Panc1 (cell line): ENCODE data around the gene HNRNPD. TPM values are rescaled to one million over a fixed set of nuclear protein-coding genes. Genes with fewer than 3 reads are reported as not detected.
"Not testable (repeated sequence)": the region's sequence is repeated elsewhere in the genome, so short reads cannot be mapped to it uniquely, and the experiment has no call there.

Source experiments
- ATAC-seq: fragments of 200-7000 bp; cut with Tn5 transposase; 2 replicates; pipeline ENCODE4 v1.9.1; 2020; ENCODE audit warnings: mild to moderate bottlenecking, moderate library complexity
- BruUV-seq: library from RNA; stranded (reverse); fragments of 400-500 nt; replicated peaks from 2 replicates; lab custom pipeline; 2021; lab: Mats Ljungman, UMichigan
- CTCF ChIA-PET: fragments of 300-600 bp; sonication (Branson Sonifier 250); formaldehyde crosslinking; loops from one replicate; lab custom pipeline; 2022; ENCODE audit warnings: antibody characterized with exemption; lab: Charles Lee
- POLR2A ChIA-PET: fragments of 300-600 bp; sonication (Branson Sonifier 250); formaldehyde crosslinking; loops from one replicate; lab custom pipeline; 2022; ENCODE audit warnings: antibody characterized with exemption; lab: Charles Lee
- DNase-seq: peaks from one replicate; pipeline ENCODE4 v3.0.0-alpha.2; 2010; ENCODE audit warnings: low read depth, low spot score
- H3K27ac ChIP-seq: 2 replicates; pipeline ENCODE4 v1.5.1; 2011; ENCODE audit warnings: mild to moderate bottlenecking, low read length, inconsistent platforms
- H3K27me3 ChIP-seq: fragments of 200-500 bp; sonication (Bioruptor generic); 2 replicates; pipeline ENCODE4 v1.6.0; 2014; ENCODE audit warnings: low read length, inconsistent platforms; ENCODE audit not compliant: control insufficient read depth, insufficient read depth
- H3K36me3 ChIP-seq: fragments of 200-500 bp; sonication (Bioruptor generic); 2 replicates; pipeline ENCODE4 v1.5.1; 2014; ENCODE audit warnings: inconsistent platforms, mild to moderate bottlenecking, low read length, moderate library complexity; ENCODE audit not compliant: control insufficient read depth, insufficient read depth
- H3K4me1 ChIP-seq: 2 replicates; pipeline ENCODE4 v1.5.1; 2011; ENCODE audit warnings: inconsistent platforms, mild to moderate bottlenecking, low read length, moderate library complexity; ENCODE audit not compliant: control insufficient read depth, insufficient read depth
- H3K4me3 ChIP-seq, 2 experiments: 2 replicates each; pipeline ENCODE4 v1.5.1; 2011 to 2012; ENCODE audit warnings: low read depth in 2 of 2, low read length in 2 of 2, mild to moderate bottlenecking in 2 of 2, inconsistent platforms in 1 of 2, moderate library complexity in 1 of 2
- H3K9me3 ChIP-seq: fragments of 200-500 bp; sonication (Bioruptor generic); 2 replicates; pipeline ENCODE4 v1.5.1; 2014; ENCODE audit warnings: low read depth, mild to moderate bottlenecking, inconsistent platforms, low read length, moderate library complexity; ENCODE audit not compliant: control insufficient read depth, insufficient read depth
- CTCF ChIP-seq: fragments of 450-650 bp; IDR thresholded peaks from 2 replicates; pipeline ENCODE4 v1.5.1; 2017; ENCODE audit warnings: mild to moderate bottlenecking
- POLR2AphosphoS5 ChIP-seq: IDR thresholded peaks from 2 replicates; pipeline ENCODE4 v1.6.1; 2012; ENCODE audit warnings: mild to moderate bottlenecking, low read depth, low read length, moderate library complexity
- REST ChIP-seq, 2 experiments: IDR thresholded peaks; 2 replicates each; pipeline ENCODE4 v1.6.1; 2011 to 2012; ENCODE audit warnings: low read depth in 2 of 2, control low read depth in 1 of 2, low read length in 1 of 2, mild to moderate bottlenecking in 1 of 2, moderate library complexity in 1 of 2; ENCODE audit not compliant: insufficient read depth in 1 of 2
- SIN3A ChIP-seq: IDR thresholded peaks from 2 replicates; pipeline ENCODE4 v1.6.1; 2012; ENCODE audit warnings: low read depth, mild to moderate bottlenecking, low read length, moderate library complexity, borderline replicate concordance; ENCODE audit not compliant: insufficient read depth
- TCF7L2 ChIP-seq: IDR thresholded peaks from 2 replicates; pipeline ENCODE4 v1.6.1; 2011; ENCODE audit warnings: mild to moderate bottlenecking, low read depth, low read length, inconsistent platforms
- in situ Hi-C: cut with HindIII; loops from 2 replicates; pipeline ENCODE4 v1.10.0; 2016; ENCODE audit warnings: low sequenced_read_pairs, low pct_unique_long_range_greater_than_20kb
- intact Hi-C: fragments of 100-400 bp; cut with micrococcal nuclease; formaldehyde crosslinking; loops from one replicate; pipeline ENCODE4 v1.10.0; 2022; ENCODE audit not compliant: unreplicated experiment
- total RNA-seq: library from RNA; stranded (reverse); gene quantifications from one replicate; pipeline ENCODE4 v1.2.1, GENCODE V29; 2021; ENCODE audit not compliant: unreplicated experiment

The HNRNPD gene
- total RNA-seq, 1 experiment from 2014 or later: 170 TPM

GRCh38 chr4:82388405-82388804, 14.6 kb upstream of the HNRNPD start:
- Histone ChIP-seq H3K27ac (no peak overlapping the region), H3K9me3 (peaks cover 6% of the 10 kb centered on the region; the same call in 1 of the 2 replicates), H3K4me3 (no peak overlapping the region), H3K4me1 (no peaks in the 10 kb centered on the region), H3K36me3 (no peaks in the 10 kb centered on the region), H3K27me3 (no peaks in the 10 kb centered on the region)
- TF ChIP-seq TCF7L2: no peak
- no peak for TF ChIP-seq SIN3A
- no peak; the same call in 1 of the 2 replicates for TF ChIP-seq CTCF
- TF ChIP-seq POLR2AphosphoS5: no peak
- no peak for TF ChIP-seq REST (IDR thresholded peaks at IDR 0.05; ENCODE audit: insufficient read depth in 1 of 2, low read depth in 2 of 2, low read length in 1 of 2)
- ATAC-seq: no peak
- ChIA-PET POLR2A (no interaction called here), CTCF (no interaction called here)
- intact Hi-C loops: no loop called here
- no peak for DNase-seq
- BruUV-seq: no TSS peak
- in situ Hi-C loops: no loop called here

- in situ Hi-C loops, CTCF ChIA-PET, H3K27me3 ChIP-seq, H3K4me1 ChIP-seq, H3K9me3 ChIP-seq, ATAC-seq, BruUV-seq, H3K27ac ChIP-seq, POLR2A ChIA-PET, H3K36me3 ChIP-seq, H3K4me3 ChIP-seq, intact Hi-C loops, DNase-seq: not testable (repeated sequence)
Measured at GRCh38 chr4:82386312-82386711, 12.5 kb upstream of the HNRNPD start.

DNA sequence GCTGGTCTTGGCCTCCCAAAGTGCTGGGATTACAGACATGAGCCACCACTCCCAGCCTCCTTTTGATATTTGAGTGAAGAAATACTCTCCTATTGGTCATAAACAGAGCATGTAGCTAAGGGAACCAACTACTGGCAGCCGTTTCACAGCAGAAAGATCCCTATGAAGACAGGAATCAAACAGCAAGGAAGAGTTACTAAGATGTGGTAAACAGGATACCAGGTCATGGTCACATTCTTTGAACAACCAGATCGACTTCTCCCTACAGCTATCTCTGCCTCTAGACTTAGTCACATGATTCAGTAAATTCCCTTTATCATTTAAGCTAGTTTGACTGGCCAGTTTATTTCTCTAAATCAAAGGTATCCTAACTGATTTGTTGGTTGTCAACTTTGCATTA, 9.0 kb upstream of the HNRNPD start:
- Histone ChIP-seq H3K4me1 (no peaks in the 10 kb centered on the region), H3K4me3 (no peak overlapping the region), H3K27ac (no peak overlapping the region), H3K9me3 (peaks cover 6% of the 10 kb centered on the region; the same call in 1 of the 2 replicates), H3K36me3 (no peaks in the 10 kb centered on the region), H3K27me3 (no peaks in the 10 kb centered on the region)
- BruUV-seq: no TSS peak
- CTCF ChIA-PET: no interaction called here
- POLR2A ChIA-PET: no interaction called here
- ATAC-seq: no peak
- no peak for DNase-seq
- intact Hi-C loops: no loop called here
- no peak for TF ChIP-seq TCF7L2
- in situ Hi-C loops: no loop called here
